Endometrium (tissue), 2 donors: ENCODE results near the gene DIP2C.

ENCODE experiments used
- FAIRE-seq: peaks from 2 replicates; lab custom pipeline; 2012; peaks lifted over from hg19 to GRCh38; lab: Jason Lieb, UNC
- donor health status: control.
- donor health status: control.

DIP2C gene

GRCh38 chr10:386771-387592 is 302.5 kb downstream of the DIP2C start:
- FAIRE-seq: no peak

GRCh38 chr10:385571-386300 is 303.7 kb downstream of the DIP2C start:
- FAIRE-seq: no peak

- FAIRE-seq: no peak
Observed at GRCh38 chr10:384538-385305, 304.7 kb downstream of the DIP2C start.

GRCh38 chr10:383519-383918 is 305.9 kb downstream of the DIP2C start:
- FAIRE-seq: no peak

- no peak for FAIRE-seq
Observed at GRCh38 chr10:381805-382204, 307.7 kb downstream of the DIP2C start.

GRCh38 chr10:381346-381745 is 308.1 kb downstream of the DIP2C start:
- FAIRE-seq: no peak

GRCh38 chr10:380313-380940 is 309.0 kb downstream of the DIP2C start:
- no peak for FAIRE-seq

- no peak for FAIRE-seq
Observed at GRCh38 chr10:378930-379704, 310.4 kb downstream of the DIP2C start.

GRCh38 chr10:378230-378929 is 311.1 kb downstream of the DIP2C start:
- FAIRE-seq: no peak

GRCh38 chr10:377228-377627 is 312.2 kb downstream of the DIP2C start:
- FAIRE-seq: no peak

- no peak for FAIRE-seq
Observed at GRCh38 chr10:375815-376505, 313.5 kb downstream of the DIP2C start.

GRCh38 chr10:374354-374753 is 315.1 kb downstream of the DIP2C start:
- no peak for FAIRE-seq

- peak; percentile 31 for FAIRE-seq
Observed at GRCh38 chr10:373526-374309, 315.8 kb downstream of the DIP2C start.

- no peak for FAIRE-seq
Observed at GRCh38 chr10:373015-373414, 316.5 kb downstream of the DIP2C start.

- FAIRE-seq: no peak
Observed at GRCh38 chr10:372566-372965, 316.9 kb downstream of the DIP2C start.

GRCh38 chr10:371515-371914 is 318.0 kb downstream of the DIP2C start:
- FAIRE-seq: no peak

- FAIRE-seq: no peak
Observed at GRCh38 chr10:370449-370825, 319.0 kb downstream of the DIP2C start.

- FAIRE-seq: no peak
Observed at GRCh38 chr10:369684-370448, 319.6 kb downstream of the DIP2C start.

GRCh38 chr10:369221-369683 is 320.2 kb downstream of the DIP2C start:
- FAIRE-seq: no peak
